ENCODE results near the gene MCM7.

Gene MCM7

DNA sequence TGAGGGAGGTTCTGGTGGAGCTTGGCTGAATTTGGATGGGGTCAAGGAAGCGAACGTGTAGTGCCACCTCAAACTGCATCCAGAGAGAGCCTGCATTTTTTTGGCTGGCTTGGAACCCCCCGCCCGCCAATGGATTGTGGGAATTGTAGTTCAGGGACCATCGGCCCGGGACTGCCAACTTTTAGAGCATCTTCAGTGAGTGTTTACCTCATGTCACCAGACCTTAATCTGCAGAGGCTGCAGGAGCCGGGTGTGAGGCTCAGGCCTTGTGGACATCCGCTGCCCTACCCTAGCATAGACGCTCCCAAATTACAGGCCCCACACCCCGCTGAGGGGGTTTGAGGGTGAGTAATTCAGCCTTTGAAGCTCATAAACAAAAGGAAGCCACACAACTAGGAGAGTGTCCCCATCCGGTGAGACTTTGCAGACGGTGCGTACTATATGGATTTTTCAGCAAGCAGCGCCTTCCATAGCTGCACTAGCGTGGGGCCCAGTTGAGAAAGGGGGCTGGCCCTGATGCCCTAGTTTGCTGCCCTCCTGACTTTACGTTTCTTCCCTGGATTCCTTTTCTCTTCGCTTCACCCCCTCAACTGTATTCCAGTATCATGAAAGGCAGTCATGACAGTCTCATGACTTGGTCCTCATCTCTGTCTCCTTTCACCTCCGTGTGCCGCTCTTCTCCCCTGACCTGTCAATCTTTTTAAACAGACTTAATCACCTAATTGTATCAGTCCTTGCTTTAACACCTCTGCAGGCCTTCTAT, 19.0 kb upstream of the MCM7 start:
- Histone ChIP-seq H3K9me2 (replicated peaks; ENCODE audit: insufficient read depth, low read length) (no peaks in the 10 kb centered on the region), H3K27ac (ENCODE audit: low read depth, low read length) (peak overlapping the region; percentile 69), H3K9me3 (ENCODE audit: insufficient read depth, low read length) (no peaks in the 10 kb centered on the region), H2AFZ (ENCODE audit: low read depth, low read length, severe bottlenecking) (peak overlapping the region; percentile 52), H3K9ac (ENCODE audit: low read length) (peak overlapping the region; percentile 79), H3K4me3 (ENCODE audit: insufficient read depth, low read length, poor library complexity, severe bottlenecking) (peak overlapping the region; percentile 98), H3F3A (ENCODE audit: insufficient read depth) (peaks cover 20% of the 10 kb centered on the region), H3K79me2 (ENCODE audit: insufficient read depth, low read length) (peaks cover 12% of the 10 kb centered on the region), H3K27me3 (ENCODE audit: low read length) (no peaks in the 10 kb centered on the region), H3K36me3 (ENCODE audit: low read length) (no peaks in the 10 kb centered on the region), H3K4me2 (ENCODE audit: low read depth, low read length, poor library complexity, severe bottlenecking) (peak overlapping the region; percentile 73), H4K20me1 (ENCODE audit: low read depth, low read length) (no peaks in the 10 kb centered on the region)
- no peak for TF ChIP-seq EZH2phosphoT487 (conservative IDR thresholded peaks at IDR 0.05; ENCODE audit: low read length)
- TF ChIP-seq, protein P1, sequence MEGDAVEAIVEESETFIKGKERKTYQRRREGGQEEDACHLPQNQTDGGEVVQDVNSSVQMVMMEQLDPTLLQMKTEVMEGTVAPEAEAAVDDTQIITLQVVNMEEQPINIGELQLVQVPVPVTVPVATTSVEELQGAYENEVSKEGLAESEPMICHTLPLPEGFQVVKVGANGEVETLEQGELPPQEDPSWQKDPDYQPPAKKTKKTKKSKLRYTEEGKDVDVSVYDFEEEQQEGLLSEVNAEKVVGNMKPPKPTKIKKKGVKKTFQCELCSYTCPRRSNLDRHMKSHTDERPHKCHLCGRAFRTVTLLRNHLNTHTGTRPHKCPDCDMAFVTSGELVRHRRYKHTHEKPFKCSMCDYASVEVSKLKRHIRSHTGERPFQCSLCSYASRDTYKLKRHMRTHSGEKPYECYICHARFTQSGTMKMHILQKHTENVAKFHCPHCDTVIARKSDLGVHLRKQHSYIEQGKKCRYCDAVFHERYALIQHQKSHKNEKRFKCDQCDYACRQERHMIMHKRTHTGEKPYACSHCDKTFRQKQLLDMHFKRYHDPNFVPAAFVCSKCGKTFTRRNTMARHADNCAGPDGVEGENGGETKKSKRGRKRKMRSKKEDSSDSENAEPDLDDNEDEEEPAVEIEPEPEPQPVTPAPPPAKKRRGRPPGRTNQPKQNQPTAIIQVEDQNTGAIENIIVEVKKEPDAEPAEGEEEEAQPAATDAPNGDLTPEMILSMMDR (IDR thresholded peaks at IDR 0.05; ENCODE audit: insufficient read depth, low read length, poor library complexity, severe bottlenecking), result no peak

DNA sequence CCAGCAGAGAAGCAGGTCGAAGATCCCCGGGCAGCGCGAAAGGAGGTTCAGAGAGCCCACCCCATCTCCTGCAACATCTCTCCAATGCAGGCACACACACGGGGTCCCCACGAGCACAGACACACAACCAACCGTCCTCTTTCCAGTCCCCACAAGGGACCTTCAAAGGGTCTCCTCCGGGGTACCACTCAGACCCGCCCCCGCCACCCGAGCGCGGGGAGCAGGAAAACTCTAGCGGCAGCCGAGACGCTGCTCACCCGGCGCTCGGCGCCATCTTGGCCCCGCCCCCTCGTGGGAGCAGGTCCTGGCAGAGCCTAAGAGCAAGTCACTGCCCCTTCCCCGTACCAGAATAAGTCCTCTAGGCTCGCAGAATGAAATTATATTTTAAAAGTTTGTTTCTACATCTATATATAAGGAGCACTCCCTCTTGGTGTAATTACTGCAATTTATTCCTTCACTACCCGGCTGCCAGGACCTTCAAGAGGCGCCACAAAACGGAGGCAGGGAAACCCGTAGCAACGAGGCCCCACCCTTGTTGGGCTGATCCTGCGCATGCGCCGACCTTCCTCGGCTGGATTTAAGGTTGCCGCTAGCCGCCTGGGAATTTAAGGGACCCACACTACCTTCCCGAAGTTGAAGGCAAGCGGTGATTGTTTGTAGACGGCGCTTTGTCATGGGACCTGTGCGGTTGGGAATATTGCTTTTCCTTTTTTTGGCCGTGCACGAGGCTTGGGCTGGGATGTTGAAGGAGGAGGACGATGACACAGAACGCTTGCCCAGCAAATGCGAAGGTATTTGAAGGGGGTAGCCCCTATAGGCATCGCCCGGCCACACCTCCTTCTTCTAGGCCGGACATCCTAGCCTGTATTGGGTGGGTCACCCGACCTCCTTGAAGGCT, 18.1 kb upstream of the MCM7 start, which contains the start of the genes CNPY4 and TAF6:
CNPY4 (plus strand) TSS at position 563 of the 898 bp plus-strand sequence; CDS start at position 674, 111 bp downstream.
TAF6 (minus strand) TSS at position 287 of the 898 bp plus-strand sequence. CDS start 5,149 bp downstream, outside the sequence.
- peak within 1 kb of the TSS; percentile 98 for H3K4me3 ChIP-seq (ENCODE audit: insufficient read depth, low read length, poor library complexity, severe bottlenecking)
- no peaks in the 10 kb centered on the region for H3K9me2 ChIP-seq (replicated peaks; ENCODE audit: insufficient read depth, low read length)
- peak within 1 kb of the TSS; percentile 69 for H3K27ac ChIP-seq (ENCODE audit: low read depth, low read length)
- peaks cover 14% of the 10 kb centered on the region for H3F3A ChIP-seq (ENCODE audit: insufficient read depth)
- H3K4me2 ChIP-seq (ENCODE audit: low read depth, low read length, poor library complexity, severe bottlenecking), result peak within 1 kb of the TSS; percentile 73
- H3K27me3 ChIP-seq (ENCODE audit: low read length), result no peaks in the 10 kb centered on the region
- TF ChIP-seq, protein P1 (IDR thresholded peaks at IDR 0.05; ENCODE audit: insufficient read depth, low read length, poor library complexity, severe bottlenecking), result no peak
- TF ChIP-seq EZH2phosphoT487 (conservative IDR thresholded peaks at IDR 0.05; ENCODE audit: low read length), result no peak
- no peaks in the 10 kb centered on the region for H3K36me3 ChIP-seq (ENCODE audit: low read length)
- H3K9me3 ChIP-seq (ENCODE audit: insufficient read depth, low read length), result no peaks in the 10 kb centered on the region
- H3K9ac ChIP-seq (ENCODE audit: low read length), result peak within 1 kb of the TSS; percentile 79
- peak within 1 kb of the TSS; percentile 52 for H2AFZ ChIP-seq (ENCODE audit: low read depth, low read length, severe bottlenecking)
- peaks cover 9% of the 10 kb centered on the region for H3K79me2 ChIP-seq (ENCODE audit: insufficient read depth, low read length)
- H4K20me1 ChIP-seq (ENCODE audit: low read depth, low read length), result no peaks in the 10 kb centered on the region

DNA sequence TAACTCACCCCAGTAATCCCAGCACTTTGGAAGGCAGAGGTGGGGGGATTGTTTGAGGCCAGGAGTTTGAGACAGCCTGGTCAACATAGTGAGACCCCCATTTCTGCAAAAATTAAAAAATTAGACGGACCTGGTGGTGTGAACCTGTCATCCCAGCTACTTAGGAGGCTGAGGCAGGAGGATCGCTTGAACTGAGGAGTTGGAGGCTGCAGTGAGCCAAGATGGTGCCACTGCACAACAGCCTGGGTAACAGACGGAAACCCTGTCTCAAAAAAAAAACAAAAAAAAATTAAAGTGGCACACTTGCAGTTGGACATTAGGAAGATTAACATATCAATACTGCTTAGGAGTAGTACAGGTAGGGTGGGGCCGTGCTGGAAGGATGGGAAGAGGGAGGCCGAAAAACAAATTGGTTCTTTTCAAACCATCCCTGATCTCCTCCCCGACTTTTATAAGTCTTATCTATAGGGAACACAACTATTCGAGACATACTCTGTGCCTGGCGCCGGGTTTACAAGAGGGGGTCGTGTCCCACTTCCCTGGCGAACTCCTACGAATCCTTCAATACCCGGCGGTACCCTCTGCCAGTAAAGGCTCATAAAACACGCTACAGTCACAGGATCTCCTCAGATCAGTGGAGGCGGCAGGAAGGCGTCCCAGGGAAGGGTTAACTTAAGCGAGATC, 17.3 kb upstream of the MCM7 start:
- Histone ChIP-seq H3K27me3 (ENCODE audit: low read length) (no peaks in the 10 kb centered on the region), H3K9me2 (replicated peaks; ENCODE audit: insufficient read depth, low read length) (no peaks in the 10 kb centered on the region), H3K4me3 (ENCODE audit: insufficient read depth, low read length, poor library complexity, severe bottlenecking) (peak overlapping the region; percentile 98), H4K20me1 (ENCODE audit: low read depth, low read length) (no peaks in the 10 kb centered on the region), H2AFZ (ENCODE audit: low read depth, low read length, severe bottlenecking) (peak overlapping the region; percentile 52), H3K79me2 (ENCODE audit: insufficient read depth, low read length) (peaks cover 9% of the 10 kb centered on the region), H3K27ac (ENCODE audit: low read depth, low read length) (peak overlapping the region; percentile 69), H3F3A (ENCODE audit: insufficient read depth) (peaks cover 11% of the 10 kb centered on the region), H3K36me3 (ENCODE audit: low read length) (no peaks in the 10 kb centered on the region), H3K9me3 (ENCODE audit: insufficient read depth, low read length) (no peaks in the 10 kb centered on the region), H3K4me2 (ENCODE audit: low read depth, low read length, poor library complexity, severe bottlenecking) (peak overlapping the region; percentile 73), H3K9ac (ENCODE audit: low read length) (peak overlapping the region; percentile 79)
- TF ChIP-seq, protein P1 (IDR thresholded peaks at IDR 0.05; ENCODE audit: insufficient read depth, low read length, poor library complexity, severe bottlenecking), result no peak
- no peak for TF ChIP-seq EZH2phosphoT487 (conservative IDR thresholded peaks at IDR 0.05; ENCODE audit: low read length)

All from SU-DHL-6 (cell line).